Gastrocnemius medialis (tissue), 4 donors: ENCODE results near the gene TFDP2. TPM values are rescaled to one million over a fixed set of nuclear protein-coding genes. Genes with fewer than 3 reads are reported as not detected.

Source experiments
- ATAC-seq, 2 donors: fragments of 150-250 bp; one replicate each; pipeline ENCODE4 v1.9.1; 2016
- DNase-seq, 2 donors: peaks; one replicate each; pipeline ENCODE4 v3.0.0-alpha.2; 2019
- H3K27ac ChIP-seq, 4 donors: fragments of 200-600 bp; sonication (generic); 1 replicate in 1 of 4; 2 replicates in 3 of 4; pipeline ENCODE4 v1.5.1; 2016 to 2018; ENCODE audit warnings: mild to moderate bottlenecking in 2 of 4, moderate library complexity in 1 of 4
- H3K27me3 ChIP-seq, 3 donors: fragments of 200-600 bp; sonication (generic) in 2 of 3; 1 replicate in 1 of 3; 2 replicates in 2 of 3; pipeline versions ENCODE4 v1.5.1 to v1.6.0; 2016 to 2019; ENCODE audit warnings: mild to moderate bottlenecking in 1 of 3, moderate library complexity in 1 of 3
- H3K36me3 ChIP-seq, 2 donors: fragments of 200-600 bp; sonication (generic) in 1 of 2; one replicate each; pipeline ENCODE4 v1.5.1; 2017 to 2018
- H3K4me1 ChIP-seq, 2 donors: fragments of 200-600 bp; sonication (generic) in 1 of 2; one replicate each; pipeline ENCODE4 v1.5.1; 2016 to 2017; ENCODE audit warnings: mild to moderate bottlenecking in 2 of 2
- H3K4me3 ChIP-seq, 4 donors: fragments of 200-600 bp; sonication (generic) in 3 of 4; 1 replicate in 1 of 4; 2 replicates in 3 of 4; pipeline ENCODE4 v1.5.1; 2016 to 2019; ENCODE audit warnings: mild to moderate bottlenecking in 2 of 4
- H3K9me3 ChIP-seq, 3 donors: fragments of 200-600 bp; sonication (generic) in 2 of 3; 1 replicate in 1 of 3; 2 replicates in 2 of 3; pipeline ENCODE4 v1.5.1; 2016 to 2019
- POLR2A ChIP-seq, 2 donors: fragments of 450-650 bp; IDR thresholded peaks; one replicate each; pipeline ENCODE4 v1.6.1; 2017; ENCODE audit warnings: antibody characterized with exemption in 2 of 2, mild to moderate bottlenecking in 2 of 2, moderate library complexity in 2 of 2
- in situ Hi-C, 4 donors: fragments of 200-750 bp; cut with MboI; loops; one replicate each; pipeline versions ENCODE4 v1.15.0 to v1.8.0; 2017; ENCODE audit warnings: low sequenced_read_pairs in 4 of 4
- intact Hi-C: fragments of 100-400 bp; cut with DNase I; formaldehyde crosslinking; loops from one replicate; pipeline ENCODE4 v1.15.1; 2023; ENCODE audit warnings: low total_unique reads
- total RNA-seq, 4 donors: library from RNA; depleted of rRNA; stranded (reverse); fragments of >200 nt; gene quantifications; one replicate each; pipeline versions ENCODE4 v1.1.0 to v1.2.3, GENCODE V29; 2016
- TF ChIP-seq, protein P1 (sequence below), 5 experiments: fragments of 450-650 bp in 3 of 5; fragments of 200-600 bp in 2 of 5; sonication (generic) in 2 of 5; IDR thresholded peaks in 4 of 5; conservative IDR thresholded peaks in 1 of 5; 1 replicate in 4 of 5; 2 replicates in 1 of 5; pipeline ENCODE4 v1.5.1; 2016 to 2019; ENCODE audit warnings: antibody characterized with exemption in 5 of 5, mild to moderate bottlenecking in 3 of 5, moderate library complexity in 3 of 5

Gene TFDP2
- total RNA-seq, 4 donors from 2014 or later, result 43.0 to 125 (median 52.4) TPM

DNA sequence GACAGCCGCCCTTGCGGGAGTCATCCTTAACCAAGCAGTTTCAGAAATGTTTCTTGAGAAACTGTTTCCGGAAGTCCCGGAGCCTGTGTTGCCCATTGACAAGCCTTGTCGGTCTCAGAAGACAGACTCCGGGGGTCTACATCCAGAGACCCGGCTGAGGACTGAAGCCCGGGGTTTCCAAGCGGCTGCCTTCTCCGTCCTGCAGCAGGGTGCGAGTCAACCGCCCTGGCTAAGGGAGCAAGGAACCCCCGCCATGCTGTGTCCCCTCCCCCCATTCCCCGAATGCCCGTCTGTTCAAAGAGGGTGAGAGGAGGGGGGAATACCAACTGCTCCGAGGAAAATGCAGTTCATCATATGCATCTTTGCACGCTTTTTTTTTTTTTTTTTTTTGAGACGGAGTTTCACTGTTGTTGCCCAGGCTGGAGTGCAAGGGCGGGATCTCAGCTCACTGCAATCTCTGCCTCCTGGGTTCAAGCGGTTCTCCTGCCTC lies 211.3 kb downstream of the TFDP2 start:
- H3K4me1 ChIP-seq, result no peaks in the 10 kb centered on the region
- no peaks in the 10 kb centered on the region for H3K9me3 ChIP-seq
- in situ Hi-C loops, result no loop called here
- no peak overlapping the region for H3K4me3 ChIP-seq
- no peak overlapping the region for H3K27ac ChIP-seq
- TF ChIP-seq POLR2A (IDR thresholded peaks at IDR 0.05), result no peak
- TF ChIP-seq, protein P1, sequence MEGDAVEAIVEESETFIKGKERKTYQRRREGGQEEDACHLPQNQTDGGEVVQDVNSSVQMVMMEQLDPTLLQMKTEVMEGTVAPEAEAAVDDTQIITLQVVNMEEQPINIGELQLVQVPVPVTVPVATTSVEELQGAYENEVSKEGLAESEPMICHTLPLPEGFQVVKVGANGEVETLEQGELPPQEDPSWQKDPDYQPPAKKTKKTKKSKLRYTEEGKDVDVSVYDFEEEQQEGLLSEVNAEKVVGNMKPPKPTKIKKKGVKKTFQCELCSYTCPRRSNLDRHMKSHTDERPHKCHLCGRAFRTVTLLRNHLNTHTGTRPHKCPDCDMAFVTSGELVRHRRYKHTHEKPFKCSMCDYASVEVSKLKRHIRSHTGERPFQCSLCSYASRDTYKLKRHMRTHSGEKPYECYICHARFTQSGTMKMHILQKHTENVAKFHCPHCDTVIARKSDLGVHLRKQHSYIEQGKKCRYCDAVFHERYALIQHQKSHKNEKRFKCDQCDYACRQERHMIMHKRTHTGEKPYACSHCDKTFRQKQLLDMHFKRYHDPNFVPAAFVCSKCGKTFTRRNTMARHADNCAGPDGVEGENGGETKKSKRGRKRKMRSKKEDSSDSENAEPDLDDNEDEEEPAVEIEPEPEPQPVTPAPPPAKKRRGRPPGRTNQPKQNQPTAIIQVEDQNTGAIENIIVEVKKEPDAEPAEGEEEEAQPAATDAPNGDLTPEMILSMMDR (IDR thresholded peaks at IDR 0.05 in 4 of 5, conservative IDR thresholded peaks at IDR 0.05 in 1 of 5), result no peak
- intact Hi-C loops, result no loop called here
- ATAC-seq, result no peak
- no peaks in the 10 kb centered on the region for H3K27me3 ChIP-seq
- DNase-seq, result no peak
- H3K36me3 ChIP-seq, result no peaks in the 10 kb centered on the region

DNA sequence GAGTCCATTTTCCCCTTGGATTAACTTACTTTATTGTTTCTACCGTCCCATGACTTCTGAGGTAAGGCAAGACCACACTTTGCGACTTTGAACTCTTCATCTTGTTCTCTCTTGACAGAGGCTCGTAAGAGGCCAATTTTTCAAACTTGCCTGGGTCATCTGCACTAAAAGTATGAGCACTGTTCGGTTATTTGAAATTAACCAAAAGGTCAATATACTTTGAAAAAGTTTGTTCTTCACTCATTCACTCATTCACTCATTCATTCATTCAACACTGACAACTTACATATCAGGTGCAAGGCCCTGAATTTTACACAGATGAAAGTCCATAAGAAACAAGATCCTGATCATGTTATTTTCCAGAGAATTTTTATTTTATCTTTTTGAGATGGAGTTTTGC lies 215.0 kb downstream of the TFDP2 start:
- Histone ChIP-seq H3K9me3 (no peaks in the 10 kb centered on the region), H3K36me3 (no peaks in the 10 kb centered on the region), H3K4me1 (no peaks in the 10 kb centered on the region), H3K27ac (no peak overlapping the region), H3K27me3 (no peaks in the 10 kb centered on the region), H3K4me3 (no peak overlapping the region)
- no peak for TF ChIP-seq POLR2A (IDR thresholded peaks at IDR 0.05)
- TF ChIP-seq, protein P1 (IDR thresholded peaks at IDR 0.05 in 4 of 5, conservative IDR thresholded peaks at IDR 0.05 in 1 of 5), result no peak
- DNase-seq (no peak), ATAC-seq (no peak)
- intact Hi-C loops (no loop called here), in situ Hi-C loops (no loop called here)

DNA sequence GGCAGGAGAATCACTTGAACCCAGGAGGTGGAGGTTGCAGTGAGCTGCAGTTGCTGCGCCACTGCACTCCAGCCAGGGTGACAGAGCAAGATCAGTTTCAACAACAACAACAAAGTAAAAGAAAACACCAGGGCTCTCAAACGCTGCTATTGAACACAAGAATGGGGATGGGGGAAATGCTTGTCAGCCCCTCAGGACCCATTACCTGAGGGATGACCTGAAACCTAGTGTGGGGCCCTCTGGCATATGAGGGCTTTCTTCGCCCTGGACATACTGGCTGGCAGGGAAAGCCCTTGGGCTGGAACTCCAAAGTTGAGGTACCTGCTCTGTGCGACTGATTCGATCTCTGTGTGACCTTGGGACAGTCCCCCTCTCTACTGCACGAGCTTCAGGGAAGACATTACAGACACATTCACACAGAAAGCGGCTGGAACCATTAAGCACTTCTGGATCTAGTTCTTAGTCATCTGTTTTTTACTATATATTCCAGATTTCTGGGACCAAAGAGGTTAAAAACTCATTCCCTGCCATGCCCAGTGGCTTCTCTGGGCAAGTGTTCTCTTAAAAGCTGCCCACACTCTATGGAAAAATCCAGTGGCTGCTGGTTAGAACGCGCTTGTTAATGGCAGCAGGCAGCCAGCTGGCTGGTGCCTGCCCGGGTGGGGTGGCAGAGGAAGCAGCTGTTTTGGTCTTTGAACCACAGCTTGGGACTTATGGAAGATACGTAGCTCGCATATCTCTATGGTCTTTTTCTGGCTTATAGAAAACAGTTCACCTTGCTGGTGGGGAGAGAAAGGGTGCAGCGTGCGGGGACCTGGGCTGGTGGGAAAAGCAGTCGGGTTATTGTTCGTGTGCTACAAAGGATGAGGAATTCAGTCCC lies 215.7 kb downstream of the TFDP2 start:
- H3K27me3 ChIP-seq, result no peaks in the 10 kb centered on the region
- in situ Hi-C loops, result no loop called here
- no peak overlapping the region for H3K27ac ChIP-seq
- DNase-seq, result no peak
- H3K4me3 ChIP-seq, result no peak overlapping the region
- no peaks in the 10 kb centered on the region for H3K36me3 ChIP-seq
- ATAC-seq, result no peak
- TF ChIP-seq POLR2A (IDR thresholded peaks at IDR 0.05), result no peak
- TF ChIP-seq, protein P1 (IDR thresholded peaks at IDR 0.05 in 4 of 5, conservative IDR thresholded peaks at IDR 0.05 in 1 of 5), result no peak
- no peaks in the 10 kb centered on the region for H3K4me1 ChIP-seq
- no peaks in the 10 kb centered on the region for H3K9me3 ChIP-seq
- intact Hi-C loops, result no loop called here

DNA sequence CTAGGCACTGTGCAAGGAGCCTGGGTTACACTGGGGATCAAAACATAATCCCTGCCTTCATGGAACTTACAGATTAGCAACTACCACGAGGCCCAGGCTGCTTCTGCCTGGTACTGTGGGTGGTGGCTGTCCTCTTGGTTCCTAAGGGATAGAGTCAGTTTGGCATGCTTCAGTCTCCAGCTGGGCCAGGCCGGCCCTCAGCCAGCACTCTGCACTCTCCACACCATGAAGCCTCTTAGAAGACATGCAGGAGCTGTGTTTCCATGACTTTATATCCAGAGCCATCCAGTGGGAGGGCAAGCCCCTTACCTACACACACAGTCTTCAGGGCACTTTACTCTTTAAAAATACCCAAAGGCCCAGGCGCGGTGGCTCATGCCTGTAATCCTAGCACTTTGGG lies 218.5 kb downstream of the TFDP2 start:
- intact Hi-C loops, result no loop called here
- Histone ChIP-seq H3K4me1 (no peaks in the 10 kb centered on the region), H3K9me3 (no peaks in the 10 kb centered on the region), H3K36me3 (no peaks in the 10 kb centered on the region), H3K27ac (no peak overlapping the region), H3K4me3 (no peak overlapping the region), H3K27me3 (no peaks in the 10 kb centered on the region)
- DNase-seq (no peak), ATAC-seq (no peak)
- TF ChIP-seq POLR2A (IDR thresholded peaks at IDR 0.05), result no peak
- TF ChIP-seq, protein P1 (IDR thresholded peaks at IDR 0.05 in 4 of 5, conservative IDR thresholded peaks at IDR 0.05 in 1 of 5), result no peak
- in situ Hi-C loops, result no loop called here
